Bone marrow (tissue), 2 donors: ENCODE measurements around the gene AMIGO2.
A peak's percentile ranks its signal among the peaks of the same experiment; 100 is the strongest.
"Not testable (repeated sequence)": the region's sequence is repeated elsewhere in the genome, so short reads cannot be mapped to it uniquely, and the experiment has no call there.

Experiments
- DNase-seq, 2 donors: peaks; one replicate each; lab custom pipeline; 2025; lab: John Stamatoyannopoulos, UW

AMIGO2 gene

DNA sequence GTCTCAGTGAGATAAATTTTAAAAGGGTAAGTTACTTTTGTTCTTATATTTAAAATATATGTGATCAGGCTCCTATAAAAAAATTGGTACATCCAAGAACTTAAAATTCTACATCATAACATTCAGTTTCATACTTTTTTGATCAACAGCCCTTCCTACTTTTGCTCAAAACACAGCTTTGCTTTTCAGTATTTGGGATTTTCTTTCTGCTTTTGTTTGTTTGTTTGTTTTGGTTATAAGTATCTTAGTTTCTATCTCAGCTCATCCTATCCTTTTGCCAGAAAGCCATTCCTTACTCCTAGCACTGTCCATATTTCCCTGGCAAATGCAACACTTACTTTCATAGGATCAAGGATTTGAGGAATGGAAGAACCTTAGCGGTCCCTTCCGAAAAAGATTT is 5.0 kb downstream of the AMIGO2 start:
- DNase-seq = no peak

DNA sequence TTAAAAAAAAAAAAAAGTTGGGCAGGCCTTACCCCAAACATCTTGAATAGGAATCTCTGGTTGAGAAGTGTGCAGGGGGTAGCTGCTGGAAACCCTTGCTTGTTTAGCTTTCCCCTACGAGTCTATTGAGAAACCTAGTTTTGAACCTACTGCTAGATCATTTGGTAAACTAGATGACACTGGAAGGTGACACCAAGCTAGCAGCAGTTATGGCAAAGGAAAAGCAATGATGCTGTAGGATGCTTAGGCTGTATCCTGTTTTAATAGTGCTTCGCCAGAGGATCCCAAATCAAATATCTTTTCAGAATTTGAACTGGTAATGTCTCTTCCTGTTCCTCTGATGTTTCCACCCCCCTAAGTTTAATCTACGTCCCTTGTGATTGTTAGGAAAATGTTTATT is 5.8 kb downstream of the AMIGO2 start:
- DNase-seq = no peak

DNA sequence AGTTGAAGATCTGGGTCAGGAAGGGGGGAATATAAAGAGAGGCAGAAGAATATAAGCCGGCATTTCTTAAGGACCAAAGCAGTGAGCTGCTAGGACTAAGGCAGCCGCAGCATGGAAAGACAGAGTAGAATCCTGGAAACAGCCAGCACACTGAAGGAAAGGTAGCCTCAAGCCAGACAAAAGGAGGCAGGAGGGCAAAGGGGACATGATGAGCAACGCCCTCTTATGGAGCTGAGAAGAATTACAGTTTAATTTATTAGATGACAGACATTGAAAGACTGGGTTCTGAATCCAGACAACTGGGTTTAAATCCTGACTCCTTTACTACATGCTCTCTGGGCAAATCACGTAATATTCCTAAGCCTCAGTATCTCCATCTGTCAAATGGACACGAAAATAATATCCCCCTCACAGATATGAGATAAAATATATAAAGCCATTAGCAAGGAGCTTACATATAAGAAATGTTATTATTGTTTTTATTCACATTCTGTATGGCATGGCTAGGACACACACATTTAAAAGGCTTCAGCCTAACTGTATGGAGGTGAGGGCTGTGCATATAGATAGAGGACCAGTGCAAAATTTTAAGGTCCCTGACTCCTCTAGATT is 8.4 kb downstream of the AMIGO2 start:
- peak in 1 of 2 donors; percentile 20 for DNase-seq

DNA sequence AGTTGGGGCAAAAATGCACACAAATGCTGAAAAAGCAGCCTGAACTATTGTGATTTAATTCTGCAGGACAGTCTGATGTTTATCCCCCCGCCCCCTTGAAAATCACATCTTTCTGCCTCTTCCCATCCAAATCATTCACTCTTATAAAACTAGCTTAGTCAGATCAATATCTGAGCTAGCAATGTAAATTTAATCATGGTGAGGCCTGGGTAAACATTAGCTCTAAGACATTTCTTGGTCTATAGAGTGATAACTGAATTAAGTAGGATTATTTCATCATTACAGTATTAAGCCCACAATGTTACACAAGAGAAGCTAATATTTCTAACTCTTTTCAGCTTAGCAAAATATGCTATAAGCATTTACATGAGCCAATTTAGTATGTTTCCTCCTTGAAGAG is 9.4 kb downstream of the AMIGO2 start:
- no peak for DNase-seq

DNA sequence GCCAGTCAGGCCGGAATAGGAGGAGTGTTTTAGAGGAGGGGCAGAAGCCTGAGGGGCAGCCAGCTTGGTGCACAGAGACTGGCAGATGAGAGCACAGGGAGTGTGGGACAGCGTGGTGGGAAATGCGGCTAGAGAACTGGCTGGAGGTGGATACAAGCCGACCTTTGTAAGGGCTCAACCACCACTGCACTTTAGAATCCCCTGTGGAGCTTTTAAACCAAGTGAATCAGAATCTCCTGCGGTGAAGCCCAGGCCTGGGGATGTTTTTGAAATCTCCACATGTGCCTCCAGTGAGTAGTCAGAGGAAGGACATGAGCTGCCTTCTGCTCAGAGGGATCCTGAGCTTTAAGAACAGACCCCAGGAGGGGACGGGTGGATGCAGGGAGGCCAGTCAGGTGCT is 11.2 kb downstream of the AMIGO2 start:
- DNase-seq = no peak

DNA sequence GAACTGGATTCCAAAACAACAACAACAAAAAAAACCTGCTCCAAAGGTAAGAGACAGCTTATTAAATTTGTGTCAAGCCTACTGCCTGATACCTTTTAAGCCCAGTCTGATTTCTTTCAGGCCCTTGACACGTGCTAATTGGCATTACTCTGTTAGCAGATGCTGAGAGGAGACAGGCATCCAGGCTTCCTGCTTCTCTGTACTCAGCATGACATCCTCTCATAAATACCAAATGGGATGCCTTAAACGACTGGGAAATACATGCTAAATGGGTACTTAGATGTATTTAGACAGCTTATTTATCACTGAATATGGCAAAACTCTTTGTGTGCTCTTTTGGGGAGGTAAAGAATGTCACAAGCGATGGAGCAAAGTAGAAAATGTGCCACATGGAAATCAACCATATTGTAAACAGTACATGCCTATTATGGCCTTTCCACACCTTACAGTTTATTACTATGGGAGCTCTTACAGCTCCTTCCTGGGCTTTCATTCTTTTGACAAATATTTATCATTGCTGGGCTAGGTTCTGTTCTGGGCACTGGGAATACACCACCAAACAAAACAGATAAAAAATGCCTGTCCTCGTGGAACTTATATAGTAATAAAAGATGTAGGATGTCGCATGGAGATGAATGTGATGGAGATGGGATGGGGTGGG is 11.9 kb downstream of the AMIGO2 start:
- DNase-seq = no peak

DNA sequence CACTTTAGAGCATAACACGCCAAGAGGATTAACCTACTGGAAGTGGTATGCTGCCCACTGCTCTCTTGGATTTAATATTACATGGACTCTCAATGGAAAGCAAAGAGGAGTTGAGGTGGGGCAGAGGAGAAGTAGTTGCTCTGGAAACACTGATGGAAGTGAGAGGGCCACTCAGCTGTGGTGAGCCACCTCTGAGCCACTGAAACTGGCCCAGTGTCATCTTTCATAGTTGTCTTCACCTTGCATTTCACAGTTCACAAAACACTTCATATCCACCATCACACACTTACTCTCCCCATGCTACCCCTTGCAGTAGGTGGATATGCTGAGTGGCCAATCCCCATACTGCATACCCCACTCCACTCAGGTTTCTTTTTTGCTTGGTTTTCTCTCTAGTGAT is 12.6 kb downstream of the AMIGO2 start:
- DNase-seq = no peak

DNA sequence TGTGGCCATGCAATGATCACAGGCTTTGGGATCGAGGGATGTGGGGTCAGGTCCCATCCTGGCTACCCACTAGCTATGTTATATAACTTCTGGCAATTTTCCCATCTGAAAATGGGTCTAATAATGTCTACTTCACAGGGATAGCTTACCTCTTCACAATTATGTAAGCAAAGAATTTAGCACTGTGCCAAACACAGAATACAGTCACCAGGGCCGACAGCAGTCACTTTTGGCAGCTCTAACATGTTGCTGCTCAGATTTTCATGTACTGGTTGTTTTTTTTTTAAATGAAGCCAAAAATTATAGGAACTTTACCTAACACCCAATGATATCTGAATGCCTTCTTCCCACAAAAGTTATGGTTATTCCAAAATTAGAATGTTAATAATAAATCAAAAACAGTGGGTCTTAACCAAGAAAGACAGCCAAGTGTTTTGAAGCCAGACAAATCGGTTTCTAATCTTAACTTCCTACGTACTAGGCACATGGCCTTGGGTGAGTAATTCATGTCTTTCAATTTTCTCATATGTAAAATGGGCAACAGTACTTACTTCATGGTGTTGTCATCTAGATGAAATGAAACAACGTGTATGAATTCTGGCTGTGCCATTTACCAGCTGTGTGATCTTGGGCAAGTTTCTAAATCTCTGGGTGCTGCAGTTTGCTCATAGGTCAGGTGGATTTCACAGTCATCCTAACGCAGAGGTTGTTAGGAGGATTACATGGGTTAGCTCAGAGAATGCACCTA is 13.3 kb downstream of the AMIGO2 start:
- no peak for DNase-seq

DNA sequence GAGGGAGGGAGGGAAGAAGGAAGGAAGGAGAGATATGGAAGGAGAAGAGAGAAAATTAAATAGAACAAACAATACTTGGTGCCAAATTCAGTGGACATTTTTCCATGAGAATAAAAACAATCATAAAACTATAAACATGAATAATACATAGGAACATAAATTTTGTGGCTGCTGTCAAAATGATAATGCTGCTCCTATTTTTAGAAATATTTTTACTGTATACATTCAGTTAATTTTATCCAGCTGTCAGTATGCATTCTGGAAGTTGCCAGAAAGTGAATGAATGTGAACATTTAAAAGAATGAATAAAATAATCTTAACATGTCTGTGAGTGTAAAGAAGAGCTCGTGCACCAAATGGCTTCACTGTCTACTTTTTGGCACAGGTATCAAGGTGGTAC is 14.2 kb downstream of the AMIGO2 start:
- DNase-seq = no peak

DNA sequence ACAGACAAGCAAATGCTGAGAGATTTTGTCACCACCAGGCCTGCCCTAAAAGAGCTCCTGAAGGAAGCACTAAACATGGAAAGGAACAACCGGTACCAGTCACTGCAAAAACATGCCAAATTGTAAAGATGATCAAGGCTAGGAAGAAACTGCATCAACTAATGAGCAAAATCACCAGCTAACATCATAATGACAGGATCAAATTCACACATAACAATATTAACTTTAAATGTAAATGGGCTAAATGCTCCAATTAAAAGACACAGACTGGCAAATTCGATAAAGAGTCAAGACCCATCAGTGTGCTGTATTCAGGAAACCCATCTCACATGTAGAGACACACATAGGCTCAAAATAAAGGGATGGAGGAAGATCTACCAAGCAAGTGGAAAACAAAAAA is 21.1 kb downstream of the AMIGO2 start:
- not testable (repeated sequence) for DNase-seq

DNA sequence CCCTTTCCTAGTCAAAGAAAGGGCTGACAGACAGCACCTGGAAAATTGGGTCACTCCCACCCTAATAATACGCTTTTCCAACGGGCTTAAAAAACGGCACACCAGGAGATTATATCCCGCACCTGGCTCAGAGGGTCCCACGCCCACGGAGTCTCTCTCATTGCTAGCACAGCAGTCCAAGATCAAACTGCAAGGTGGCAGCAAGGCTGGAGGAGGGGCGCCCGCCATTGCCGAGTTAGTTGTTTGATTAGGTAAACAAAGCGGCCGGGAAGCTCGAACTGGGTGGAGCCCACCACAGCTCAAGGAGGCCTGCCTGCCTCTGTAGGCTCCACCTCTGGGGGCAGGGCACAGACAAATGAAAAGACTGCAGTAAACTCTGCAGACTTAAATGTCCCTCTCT is 22.8 kb downstream of the AMIGO2 start:
- not testable (repeated sequence) for DNase-seq

DNA sequence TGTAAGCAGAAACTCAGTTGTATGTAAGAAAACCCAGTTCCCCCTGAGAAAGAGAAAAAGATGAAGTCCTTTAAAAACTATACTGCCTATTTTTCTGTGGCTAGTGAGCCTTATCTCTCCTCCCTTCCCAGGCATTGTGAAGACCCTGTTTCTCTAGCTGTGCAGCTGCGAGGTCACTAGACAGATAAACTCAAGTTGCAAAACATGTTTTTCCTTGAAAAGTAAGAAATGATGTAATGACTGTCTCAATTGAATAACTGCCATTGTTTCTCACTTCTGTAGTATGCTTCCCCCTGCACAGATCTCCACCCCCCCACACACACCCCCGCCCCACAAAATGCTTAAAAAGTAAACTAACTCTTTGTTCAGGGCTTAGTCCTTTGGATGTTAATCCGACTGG is 23.9 kb downstream of the AMIGO2 start:
- DNase-seq = not testable (repeated sequence)

DNA sequence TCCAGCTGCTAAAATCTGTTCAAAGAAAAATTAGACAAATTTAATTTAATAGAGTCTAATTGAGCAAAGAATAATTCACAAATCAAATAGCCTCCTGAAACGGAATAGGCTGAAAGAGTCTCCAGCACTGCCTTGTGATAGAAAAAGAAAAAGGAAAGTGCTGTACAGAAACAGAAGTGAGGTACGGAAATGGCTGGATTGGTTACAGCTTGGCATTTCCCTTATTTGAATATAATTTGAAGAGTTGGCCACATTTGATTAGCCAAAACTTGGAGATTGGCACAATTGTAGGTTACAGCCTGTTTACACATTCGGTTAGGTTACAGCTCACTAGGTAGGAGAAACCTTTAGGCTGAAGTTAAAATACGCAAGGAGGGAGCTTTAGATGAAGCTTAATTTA is 25.1 kb downstream of the AMIGO2 start:
- no peak for DNase-seq

DNA sequence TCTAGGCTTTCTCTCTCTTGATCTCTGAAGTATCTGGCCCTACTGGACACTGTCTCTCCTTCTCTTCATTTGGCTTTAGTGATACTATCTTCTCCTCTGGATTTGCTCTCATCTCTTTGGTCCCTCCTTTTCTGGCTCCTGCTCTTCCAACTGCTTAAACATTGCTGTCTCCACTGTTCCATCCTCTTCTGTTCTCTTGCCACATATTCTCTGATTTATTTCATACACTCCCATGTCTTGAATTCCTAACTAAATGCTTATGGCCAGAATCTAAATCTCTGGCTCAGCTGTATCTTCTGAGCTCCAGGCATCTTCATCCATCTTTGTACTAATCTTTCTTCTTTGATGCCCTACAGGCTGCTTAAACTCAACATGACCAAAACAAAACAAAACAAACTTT is 25.8 kb downstream of the AMIGO2 start:
- DNase-seq = no peak

DNA sequence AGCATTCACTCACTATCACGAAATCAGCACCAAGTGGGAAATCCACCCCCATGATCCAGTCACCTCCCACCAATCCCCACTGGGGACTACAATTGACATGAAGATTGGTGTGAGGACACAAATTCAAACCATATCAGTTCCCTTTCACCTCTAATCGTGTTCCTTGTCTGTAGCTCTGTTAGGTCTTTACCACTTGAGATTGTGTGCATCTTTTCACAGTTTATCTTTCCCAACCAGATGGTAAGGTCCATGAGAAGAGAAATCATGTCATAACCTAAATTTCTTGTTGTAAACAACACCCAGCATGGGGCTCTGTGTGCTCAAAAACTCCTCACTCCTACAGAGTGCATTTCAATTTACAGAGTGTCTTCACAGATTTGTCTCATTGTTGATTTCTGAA is 27.5 kb downstream of the AMIGO2 start:
- DNase-seq = no peak

DNA sequence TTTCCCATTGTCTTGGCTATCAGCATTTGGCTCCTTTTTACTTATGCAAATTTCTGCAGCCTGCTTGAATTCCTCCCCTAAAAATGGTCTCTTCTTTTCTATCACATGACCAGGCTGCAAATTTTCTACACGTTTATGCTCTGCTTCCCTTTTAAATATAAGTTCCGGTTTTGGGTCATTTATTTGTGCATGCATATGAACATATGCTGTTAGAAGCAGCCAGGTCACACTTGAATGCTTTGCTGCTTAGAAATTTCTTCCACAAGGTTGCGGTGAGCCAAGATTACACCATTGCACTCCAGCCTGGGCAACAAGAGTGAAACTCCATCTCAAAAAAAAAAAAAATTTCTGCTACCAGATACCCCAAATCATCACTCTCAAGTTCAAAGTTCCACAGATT is 28.5 kb downstream of the AMIGO2 start:
- not testable (repeated sequence) for DNase-seq

DNA sequence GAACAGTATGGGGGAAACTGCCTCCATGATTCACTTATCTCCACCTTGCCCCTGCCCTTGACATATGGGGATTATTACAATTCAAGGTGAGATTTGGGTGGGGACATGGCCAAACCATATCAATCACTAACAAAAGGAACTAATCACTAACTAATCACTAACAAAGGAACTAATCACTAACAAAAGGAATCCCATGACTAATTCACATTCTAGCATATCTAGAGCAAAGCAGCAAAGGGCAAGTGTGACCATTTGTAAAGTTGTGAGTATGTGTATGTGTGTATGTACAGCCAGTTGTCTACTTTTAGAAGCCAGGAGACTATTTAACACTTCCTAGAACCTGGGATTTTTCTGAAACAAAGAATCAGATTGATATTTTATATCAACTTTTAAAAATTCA is 31.2 kb downstream of the AMIGO2 start:
- no peak for DNase-seq

DNA sequence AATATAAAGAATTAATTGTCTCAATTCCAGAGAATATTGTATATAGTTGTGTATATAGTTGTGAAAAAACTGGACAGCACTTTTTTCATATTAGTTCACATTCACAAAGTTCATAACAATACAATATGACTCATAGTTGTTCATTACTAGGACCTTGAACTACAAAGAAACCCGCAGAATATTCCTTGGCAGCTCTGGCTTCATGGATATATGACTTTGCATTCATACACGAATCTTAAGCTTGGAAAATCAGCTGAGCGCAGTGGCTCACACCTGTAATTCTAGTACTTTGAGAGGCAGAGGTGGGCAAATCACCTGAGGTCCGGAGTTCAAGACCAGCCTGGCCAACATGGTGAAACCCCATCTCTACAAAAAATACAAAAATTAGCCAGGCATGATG is 38.4 kb downstream of the AMIGO2 start:
- DNase-seq = no peak

DNA sequence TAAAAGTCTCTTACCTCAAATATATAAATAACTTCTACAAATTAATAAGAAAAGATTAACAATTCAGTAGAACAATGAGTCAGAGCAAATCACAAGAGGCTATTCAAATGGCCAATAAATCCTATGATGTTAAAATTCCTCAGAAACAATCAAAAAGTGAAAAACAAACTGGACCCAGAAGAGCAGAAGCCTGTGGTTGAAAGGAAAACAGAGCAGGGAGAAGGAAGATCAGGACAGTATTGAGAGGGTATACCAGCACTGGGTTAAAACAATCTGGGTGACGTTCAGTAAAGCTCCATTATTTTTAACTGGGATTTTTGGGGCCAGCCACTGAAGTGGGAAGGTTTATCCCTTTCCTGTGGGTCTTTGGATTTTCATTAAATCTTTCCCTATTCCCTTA is 40.0 kb downstream of the AMIGO2 start:
- no peak for DNase-seq

DNA sequence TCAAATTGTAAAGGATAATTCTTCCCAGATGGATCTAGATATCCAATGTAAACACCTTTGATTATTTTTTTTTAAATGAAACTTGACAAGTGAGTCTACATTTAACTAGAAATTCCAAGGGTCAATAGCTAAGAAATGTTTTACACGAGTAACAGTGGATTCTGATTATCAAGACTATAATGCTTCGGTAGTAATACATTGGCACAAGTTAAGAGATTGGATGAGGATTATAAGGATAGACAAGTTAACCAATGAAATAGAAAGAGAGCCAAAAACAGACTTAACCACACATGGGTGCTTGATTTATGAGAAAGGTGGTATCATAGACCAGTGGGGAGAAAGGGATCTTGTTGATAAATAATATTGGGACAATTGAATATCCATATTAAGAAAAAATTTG is 40.7 kb downstream of the AMIGO2 start:
- DNase-seq = no peak

DNA sequence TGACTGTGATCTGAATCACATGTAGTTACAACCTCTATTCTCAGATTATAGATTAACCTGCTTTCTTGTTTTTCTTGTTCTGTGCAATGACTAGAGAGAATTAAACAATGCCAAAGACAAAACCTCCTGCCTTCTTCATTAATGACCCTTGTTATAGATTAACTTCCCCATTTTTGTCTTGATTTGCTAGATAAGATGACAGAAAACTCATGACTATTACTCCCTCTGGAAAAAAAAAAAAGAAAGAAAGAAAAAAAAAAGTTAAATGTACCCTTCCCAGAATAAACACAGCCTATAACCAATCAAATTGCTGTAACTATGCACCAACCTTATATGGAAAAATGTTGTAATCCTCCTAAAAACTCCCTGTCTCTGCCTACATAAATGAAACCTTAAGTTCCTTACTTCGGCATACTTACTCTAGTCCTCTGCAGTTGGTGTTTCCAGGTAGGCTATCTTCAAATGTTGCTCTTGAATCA is 41.5 kb downstream of the AMIGO2 start:
- DNase-seq = peak in 1 of 2 donors; percentile 75

DNA sequence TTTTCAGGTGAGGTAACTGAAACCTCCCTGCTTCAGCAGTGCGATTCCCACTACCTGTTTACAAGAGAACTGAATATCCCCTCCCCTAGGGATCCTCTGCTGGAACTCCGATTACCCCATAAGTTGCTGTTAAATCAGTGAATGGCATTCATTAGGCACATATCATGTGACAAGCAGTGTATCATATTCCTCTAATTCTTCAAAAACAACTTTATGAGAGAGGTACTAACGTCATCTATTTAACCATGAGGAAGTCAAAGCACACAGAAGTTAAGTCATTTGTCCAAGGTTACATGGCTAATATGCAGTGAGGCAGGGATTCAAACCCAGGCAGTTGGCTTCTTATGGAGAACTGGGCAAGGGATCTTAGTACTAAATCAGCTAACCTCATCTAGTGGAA is 44.3 kb downstream of the AMIGO2 start:
- DNase-seq = no peak

DNA sequence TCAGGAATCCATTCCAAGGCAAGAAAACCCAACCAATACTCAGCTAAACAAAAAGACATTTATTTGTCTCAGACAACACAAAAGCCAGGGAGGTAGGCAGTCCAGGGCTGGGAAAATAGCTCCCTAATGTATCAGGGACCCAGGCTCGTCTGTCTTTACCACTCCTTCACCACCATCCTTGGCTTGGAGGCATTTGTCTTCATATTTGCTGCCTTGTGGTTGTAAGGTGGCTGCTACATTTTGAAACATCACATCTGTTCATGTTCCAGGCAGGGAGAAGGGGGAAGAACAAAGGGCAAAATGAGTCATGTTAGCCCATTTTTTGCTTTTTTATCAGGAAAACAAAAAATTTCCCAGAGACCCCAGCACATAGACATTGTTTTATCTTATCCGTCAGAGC is 45.1 kb downstream of the AMIGO2 start:
- no peak for DNase-seq
